OCI-LY3 (cell line): Measurements from ENCODE around the gene RPL21.

Experiments
- H2AFZ ChIP-seq: fragments of 200-600, 300-600 bp; shearing (Covaris generic); 2 replicates; pipeline ENCODE4 v1.6.0; 2014; ENCODE audit warnings: antibody characterized with exemption, low read depth, low read length
- H3K27ac ChIP-seq: fragments of 200-600, 300-600 bp; sonication (generic); 2 replicates; pipeline ENCODE4 v1.5.1; 2014; ENCODE audit warnings: mild to moderate bottlenecking, low read length, moderate library complexity, mixed read lengths
- H3K27me3 ChIP-seq: fragments of 200-600, 300-600 bp; sonication (generic); 2 replicates; pipeline ENCODE4 v1.6.1; 2014; ENCODE audit warnings: low read depth, low read length, mixed read lengths
- H3K36me3 ChIP-seq: fragments of 200-600, 300-600 bp; sonication (generic); replicated peaks from 2 replicates; pipeline ENCODE3; 2014; ENCODE audit warnings: low read depth, low read length, mixed read lengths
- H3K4me1 ChIP-seq: fragments of 300-600, 200-600 bp; sonication (generic); 2 replicates; pipeline ENCODE4 v1.6.1; 2014; ENCODE audit warnings: low read length, mixed read lengths
- H3K4me2 ChIP-seq: fragments of 200-600, 300-600 bp; sonication (generic); 2 replicates; pipeline ENCODE4 v1.6.1; 2014; ENCODE audit warnings: low read length, mixed read lengths
- H3K4me3 ChIP-seq: fragments of 300-600, 200-600 bp; sonication (generic); 2 replicates; pipeline ENCODE4 v1.5.1; 2014; ENCODE audit warnings: antibody characterized with exemption, mild to moderate bottlenecking, low read length, moderate library complexity
- H3K79me2 ChIP-seq: fragments of 300-600, 200-600 bp; shearing (Covaris generic); 2 replicates; pipeline ENCODE4 v1.6.1; 2014; ENCODE audit warnings: mild to moderate bottlenecking, low read length, mixed read lengths
- H3K9ac ChIP-seq: fragments of 300-600, 200-600 bp; shearing (Covaris generic); 2 replicates; pipeline ENCODE4 v1.6.0; 2014; ENCODE audit warnings: mild to moderate bottlenecking, low read length, moderate library complexity
- H3K9me3 ChIP-seq: fragments of 200-600, 300-600 bp; shearing (Covaris generic); 2 replicates; pipeline ENCODE4 v1.6.1; 2014; ENCODE audit warnings: low read length, mixed read lengths; ENCODE audit not compliant: insufficient read depth
- H4K20me1 ChIP-seq: fragments of 200-600, 300-600 bp; sonication (generic); 2 replicates; pipeline ENCODE4 v1.6.1; 2016; ENCODE audit warnings: low read length, mixed read lengths; ENCODE audit not compliant: insufficient read depth
- EZH2phosphoT487 ChIP-seq: fragments of 200-600 bp; shearing (Covaris generic); IDR thresholded peaks from 2 replicates; pipeline ENCODE4 v1.6.1; 2018; ENCODE audit warnings: antibody characterized with exemption, mixed run types, low read depth
- TF ChIP-seq, protein P1 (sequence below): fragments of 200-600, 300-600 bp; sonication (generic); IDR thresholded peaks from 2 replicates; pipeline ENCODE4 v1.5.1; 2014; ENCODE audit warnings: antibody characterized with exemption, low read length, low read depth

RPL21 gene

GRCh38 chr13:27258637-27259386 lies 7.5 kb downstream of the RPL21 start:
- Histone ChIP-seq H3K4me3 (no peak overlapping the region), H3K9ac (no peak overlapping the region), H2AFZ (no peak overlapping the region), H3K4me1 (peaks cover 45% of the 10 kb centered on the region), H3K9me3 (no peaks in the 10 kb centered on the region), H3K4me2 (peak overlapping the region; percentile 21; the same call in 1 of the 2 replicates), H3K79me2 (peaks cover 54% of the 10 kb centered on the region), H3K36me3 (peaks cover 67% of the 10 kb centered on the region), H3K27ac (peak overlapping the region; percentile 49), H4K20me1 (peaks cover 55% of the 10 kb centered on the region), H3K27me3 (no peaks in the 10 kb centered on the region)
- TF ChIP-seq EZH2phosphoT487, result no peak
- TF ChIP-seq, protein P1, sequence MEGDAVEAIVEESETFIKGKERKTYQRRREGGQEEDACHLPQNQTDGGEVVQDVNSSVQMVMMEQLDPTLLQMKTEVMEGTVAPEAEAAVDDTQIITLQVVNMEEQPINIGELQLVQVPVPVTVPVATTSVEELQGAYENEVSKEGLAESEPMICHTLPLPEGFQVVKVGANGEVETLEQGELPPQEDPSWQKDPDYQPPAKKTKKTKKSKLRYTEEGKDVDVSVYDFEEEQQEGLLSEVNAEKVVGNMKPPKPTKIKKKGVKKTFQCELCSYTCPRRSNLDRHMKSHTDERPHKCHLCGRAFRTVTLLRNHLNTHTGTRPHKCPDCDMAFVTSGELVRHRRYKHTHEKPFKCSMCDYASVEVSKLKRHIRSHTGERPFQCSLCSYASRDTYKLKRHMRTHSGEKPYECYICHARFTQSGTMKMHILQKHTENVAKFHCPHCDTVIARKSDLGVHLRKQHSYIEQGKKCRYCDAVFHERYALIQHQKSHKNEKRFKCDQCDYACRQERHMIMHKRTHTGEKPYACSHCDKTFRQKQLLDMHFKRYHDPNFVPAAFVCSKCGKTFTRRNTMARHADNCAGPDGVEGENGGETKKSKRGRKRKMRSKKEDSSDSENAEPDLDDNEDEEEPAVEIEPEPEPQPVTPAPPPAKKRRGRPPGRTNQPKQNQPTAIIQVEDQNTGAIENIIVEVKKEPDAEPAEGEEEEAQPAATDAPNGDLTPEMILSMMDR, result no peak

DNA sequence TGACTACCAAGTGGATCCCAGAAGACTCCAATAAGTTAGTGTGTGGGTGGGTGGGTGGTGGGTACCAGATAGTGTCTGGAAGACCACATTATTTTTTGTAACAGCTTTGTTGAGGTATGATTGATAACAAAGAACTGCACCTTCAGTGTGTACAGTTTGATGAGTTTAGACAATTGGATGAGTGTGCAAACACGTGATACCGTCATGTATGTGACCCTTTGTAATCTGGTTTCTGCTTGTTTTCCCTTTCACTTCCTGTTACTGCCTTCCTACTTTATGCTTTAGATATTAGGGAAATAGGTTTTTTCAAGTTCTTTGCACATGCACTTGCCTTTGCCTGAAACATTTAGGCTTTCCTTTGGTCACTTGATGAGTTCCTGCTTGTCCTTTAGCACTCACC lies 8.5 kb downstream of the RPL21 start:
- Histone ChIP-seq H3K36me3 (peaks cover 59% of the 10 kb centered on the region), H3K9ac (no peak overlapping the region), H3K79me2 (peaks cover 44% of the 10 kb centered on the region), H3K27me3 (no peaks in the 10 kb centered on the region), H3K27ac (peak overlapping the region; percentile 49), H3K4me2 (peak overlapping the region; percentile 21), H3K4me3 (no peak overlapping the region), H3K9me3 (no peaks in the 10 kb centered on the region), H3K4me1 (peaks cover 36% of the 10 kb centered on the region), H4K20me1 (peaks cover 46% of the 10 kb centered on the region), H2AFZ (no peak overlapping the region)
- no peak for TF ChIP-seq EZH2phosphoT487
- TF ChIP-seq, protein P1, result no peak

DNA sequence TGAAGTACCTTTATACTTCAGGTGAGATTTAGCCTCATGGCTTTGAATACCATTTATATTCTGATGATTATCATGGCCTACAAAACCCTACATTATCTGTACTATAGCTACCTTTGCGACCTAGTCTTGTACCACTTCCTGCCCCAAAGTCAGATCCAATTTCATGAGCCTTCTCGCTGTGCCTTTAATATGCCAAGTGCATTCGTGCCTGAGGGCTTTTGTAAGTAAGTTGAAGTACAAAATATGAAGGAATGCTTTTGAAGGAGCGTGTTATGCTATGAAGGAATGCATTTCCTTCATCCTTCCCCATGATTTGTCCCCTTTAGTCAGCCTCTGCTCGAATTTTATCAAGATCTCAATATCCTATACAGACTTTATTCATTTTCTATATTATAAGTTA lies 10.0 kb downstream of the RPL21 start:
- Histone ChIP-seq H2AFZ (no peak overlapping the region), H3K79me2 (peaks cover 30% of the 10 kb centered on the region), H3K4me1 (peaks cover 35% of the 10 kb centered on the region), H3K36me3 (peaks cover 48% of the 10 kb centered on the region), H3K4me3 (no peak overlapping the region), H3K9ac (no peak overlapping the region), H3K27ac (peak overlapping the region; percentile 49; the same call in 1 of the 2 replicates), H4K20me1 (peaks cover 41% of the 10 kb centered on the region), H3K9me3 (no peaks in the 10 kb centered on the region), H3K4me2 (no peak overlapping the region), H3K27me3 (no peaks in the 10 kb centered on the region)
- TF ChIP-seq, protein P1, result no peak
- no peak for TF ChIP-seq EZH2phosphoT487

- Histone ChIP-seq H4K20me1 (peaks cover 29% of the 10 kb centered on the region), H3K4me3 (no peak overlapping the region), H3K27ac (no peak overlapping the region), H3K4me1 (peaks cover 22% of the 10 kb centered on the region), H3K4me2 (no peak overlapping the region), H3K36me3 (peaks cover 33% of the 10 kb centered on the region), H3K9ac (no peak overlapping the region), H3K79me2 (peaks cover 11% of the 10 kb centered on the region), H3K27me3 (no peaks in the 10 kb centered on the region), H3K9me3 (no peaks in the 10 kb centered on the region), H2AFZ (no peak overlapping the region)
- TF ChIP-seq EZH2phosphoT487, result no peak
- TF ChIP-seq, protein P1, result no peak
These were observed 12.1 kb downstream of the RPL21 start for GRCh38 chr13:27263438-27263837.
